BE2C (cell line): ENCODE measurements around the gene FAM234B.

Experiments used
- DNase-seq: peaks from one replicate; pipeline ENCODE4 v3.0.0-alpha.2; 2020
- H3K27me3 ChIP-seq: fragments of 250-450 bp; sonication (Bioruptor Pico); 2 replicates; pipeline ENCODE4 v1.5.1; 2020; ENCODE audit warnings: mild to moderate bottlenecking
- H3K36me3 ChIP-seq: fragments of 250-450 bp; sonication (Bioruptor Pico); 2 replicates; pipeline ENCODE4 v1.5.1; 2020; ENCODE audit warnings: mild to moderate bottlenecking
- H3K4me1 ChIP-seq: fragments of 250-450 bp; sonication (Bioruptor Pico); 2 replicates; pipeline ENCODE4 v1.5.1; 2020
- H3K4me3 ChIP-seq: 2 replicates; pipeline ENCODE4 v1.5.1; 2011; ENCODE audit warnings: low read depth, low read length
- H3K9me3 ChIP-seq: fragments of 250-450 bp; sonication (Bioruptor Pico); 2 replicates; pipeline ENCODE4 v1.5.1; 2020
- CTCF ChIP-seq: IDR thresholded peaks from 2 replicates; pipeline ENCODE4 v1.5.1; 2012; ENCODE audit warnings: mild to moderate bottlenecking, low read depth, low read length

FAM234B gene

GRCh38 chr12:13100882-13101769 is 56.9 kb downstream of the FAM234B start:
- Histone ChIP-seq H3K9me3 (no peaks in the 10 kb centered on the region), H3K4me3 (peak overlapping the region; percentile 66), H3K36me3 (no peaks in the 10 kb centered on the region), H3K27me3 (no peaks in the 10 kb centered on the region), H3K4me1 (peaks cover 8% of the 10 kb centered on the region)
- peak; percentile 89 for DNase-seq
- no peak for TF ChIP-seq CTCF

- Histone ChIP-seq H3K4me3 (peak overlapping the region; percentile 66), H3K36me3 (no peaks in the 10 kb centered on the region), H3K4me1 (peaks cover 8% of the 10 kb centered on the region), H3K9me3 (no peaks in the 10 kb centered on the region), H3K27me3 (no peaks in the 10 kb centered on the region)
- no peak for TF ChIP-seq CTCF
- DNase-seq: no peak
Observed at GRCh38 chr12:13101821-13102375, 57.7 kb downstream of the FAM234B start.

- Histone ChIP-seq H3K9me3 (no peaks in the 10 kb centered on the region), H3K4me1 (peaks cover 8% of the 10 kb centered on the region), H3K27me3 (no peaks in the 10 kb centered on the region; the same call in 1 of the 2 replicates), H3K36me3 (no peaks in the 10 kb centered on the region), H3K4me3 (no peak overlapping the region)
- no peak for TF ChIP-seq CTCF
- DNase-seq: no peak
Observed at GRCh38 chr12:13102461-13103195, 58.4 kb downstream of the FAM234B start.

- no peak for DNase-seq
- no peaks in the 10 kb centered on the region for H3K36me3 ChIP-seq
- no peak for TF ChIP-seq CTCF
- H3K4me1 ChIP-seq: peaks cover 8% of the 10 kb centered on the region
- H3K4me3 ChIP-seq: no peak within 1 kb of the TSS
- H3K27me3 ChIP-seq: peaks cover 2% of the 10 kb centered on the region
- H3K9me3 ChIP-seq: no peaks in the 10 kb centered on the region
Observed at GRCh38 chr12:13103391-13104033, 59.3 kb downstream of the FAM234B start, which contains the start of gene GSG1. GSG1 (minus strand) TSS chr12:13103667; CDS start chr12:13103512, 155 bp downstream.

DNA sequence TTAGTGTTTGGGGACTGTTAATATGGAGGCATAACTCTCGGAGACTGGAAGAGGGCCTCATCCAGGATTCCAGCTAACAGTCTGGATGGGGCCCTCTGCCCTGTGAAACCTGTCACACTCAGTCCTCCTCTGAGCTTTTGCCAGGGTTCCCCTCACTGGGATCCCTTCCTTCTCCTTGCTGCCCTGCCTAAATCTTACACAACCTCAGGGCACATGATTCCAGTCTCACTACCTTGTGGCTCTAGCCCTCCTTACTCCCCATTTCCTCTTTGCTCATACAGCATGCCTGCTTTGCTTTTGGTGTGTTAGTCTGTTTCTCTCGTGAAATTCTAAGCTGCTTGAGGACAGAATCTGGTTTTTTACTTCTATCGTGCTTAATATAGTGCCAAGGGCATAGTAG is 60.2 kb downstream of the FAM234B start:
- Histone ChIP-seq H3K4me3 (no peak overlapping the region), H3K9me3 (no peaks in the 10 kb centered on the region), H3K36me3 (no peaks in the 10 kb centered on the region), H3K4me1 (peaks cover 8% of the 10 kb centered on the region), H3K27me3 (peaks cover 3% of the 10 kb centered on the region)
- no peak for DNase-seq
- TF ChIP-seq CTCF: no peak
